GM12878 (cell line): Measurements from ENCODE around the gene LIFR. TPM values are rescaled to one million over a fixed set of nuclear protein-coding genes. Genes with fewer than 3 reads are reported as not detected.
A peak's percentile ranks its signal among the peaks of the same experiment; 100 is the strongest.

Source experiments
- ATAC-seq: fragments of 200-7000 bp; cut with Tn5 transposase; 3 replicates; pipeline ENCODE4 v1.9.1; 2020; ENCODE audit warnings: mild to moderate bottlenecking, moderate library complexity
- BruUV-seq: library from RNA; stranded (reverse); fragments of 400-500 nt; replicated peaks from 2 replicates; lab custom pipeline; 2021; lab: Mats Ljungman, UMichigan
- CTCF ChIA-PET: fragments of 300-600 bp; sonication (Branson Sonifier 250); formaldehyde crosslinking; extraction: SDS; loops from one replicate; lab custom pipeline; 2021; ENCODE audit warnings: inconsistent platforms; lab: Yijun Ruan, JAX
- POLR2A ChIA-PET: fragments of 350-600 bp; formaldehyde crosslinking; extraction: SDS; loops from one replicate; lab custom pipeline; 2021; ENCODE audit warnings: inconsistent platforms; lab: Charles Lee
- RAD21 ChIA-PET: fragments of 300-600 bp; sonication (Branson Sonifier 250); formaldehyde crosslinking; loops from one replicate; lab custom pipeline; 2023; ENCODE audit warnings: antibody characterized with exemption; ENCODE audit not compliant: unreplicated experiment; lab: Charles Lee
- SMC1A ChIA-PET: fragments of 300-600 bp; sonication (Branson Sonifier 250); formaldehyde crosslinking; loops from one replicate; lab custom pipeline; 2023; ENCODE audit not compliant: unreplicated experiment, uncharacterized antibody; lab: Charles Lee
- DNase-seq: peaks from one replicate; pipeline ENCODE4 v3.0.0-alpha.2; 2011; ENCODE audit warnings: low read depth, low spot score
- FAIRE-seq: peaks from 3 replicates; lab custom pipeline; 2011; peaks lifted over from hg19 to GRCh38; lab: Jason Lieb, UNC
- H2AFZ ChIP-seq: 2 replicates; pipeline ENCODE4 v1.6.0; 2011; ENCODE audit warnings: low read depth, low read length, control low read depth; ENCODE audit not compliant: control insufficient read depth
- H3K27ac ChIP-seq: 2 replicates; pipeline ENCODE4 v1.5.1; 2011; ENCODE audit warnings: control low read depth; ENCODE audit not compliant: control insufficient read depth, insufficient read depth
- H3K27me3 ChIP-seq, 2 experiments: replicated peaks in 1 of 2; 2 replicates each; pipeline versions ENCODE4 v1.6.0 to v1.6.1; 2011; ENCODE audit warnings: low read length in 1 of 2; ENCODE audit not compliant: control insufficient read depth in 2 of 2, insufficient read depth in 2 of 2
- H3K36me3 ChIP-seq, 2 experiments: 2 replicates each; pipeline ENCODE4 v1.5.1; 2011; ENCODE audit warnings: low read length in 1 of 2; ENCODE audit not compliant: control insufficient read depth in 2 of 2, insufficient read depth in 2 of 2
- H3K4me1 ChIP-seq: 2 replicates; pipeline ENCODE4 v1.6.1; 2011; ENCODE audit warnings: mild to moderate bottlenecking, low read length, moderate library complexity, mixed read lengths; ENCODE audit not compliant: control insufficient read depth, insufficient read depth
- H3K4me2 ChIP-seq: 2 replicates; pipeline ENCODE4 v1.6.0; 2011; ENCODE audit warnings: control low read depth; ENCODE audit not compliant: control insufficient read depth, insufficient read depth
- H3K4me3 ChIP-seq: fragments of 200-600 bp; sonication (generic); 2 replicates; pipeline ENCODE4 v1.5.1; 2016
- H3K79me2 ChIP-seq: 2 replicates; pipeline ENCODE4 v1.6.0; 2011; ENCODE audit warnings: low read length; ENCODE audit not compliant: control insufficient read depth, insufficient read depth
- H3K9ac ChIP-seq: 2 replicates; pipeline ENCODE4 v1.8.0; 2011; ENCODE audit warnings: low read length, control low read depth, mixed read lengths; ENCODE audit not compliant: control insufficient read depth, insufficient read depth
- H3K9me3 ChIP-seq: replicated peaks from 3 replicates; pipeline ENCODE4 v1.5.1; 2011; ENCODE audit warnings: mild to moderate bottlenecking, low read length; ENCODE audit not compliant: control insufficient read depth, insufficient read depth
- H4K20me1 ChIP-seq: 2 replicates; pipeline ENCODE4 v1.6.0; 2011; ENCODE audit not compliant: control insufficient read depth, insufficient read depth
- BACH1 ChIP-seq: fragments of 450-650 bp; IDR thresholded peaks from 2 replicates; pipeline ENCODE4 v1.6.1; 2017; ENCODE audit warnings: mild to moderate bottlenecking, borderline replicate concordance
- CEBPB ChIP-seq, 2 experiments: fragments of 150-350 bp in 1 of 2; IDR thresholded peaks; 2 replicates each; pipeline ENCODE4 v1.6.1; 2012 to 2014; ENCODE audit warnings: low read depth in 2 of 2, low read length in 2 of 2, borderline replicate concordance in 1 of 2, inconsistent platforms in 1 of 2
- CREM ChIP-seq: IDR thresholded peaks from 2 replicates; pipeline ENCODE4 v1.6.1; 2014; ENCODE audit warnings: antibody characterized with exemption, low read depth
- IKZF1 ChIP-seq: fragments of 450-650 bp; conservative IDR thresholded peaks from 2 replicates; pipeline ENCODE4 v1.6.1; 2017; ENCODE audit warnings: antibody characterized with exemption, mild to moderate bottlenecking
- IKZF2 ChIP-seq, 2 experiments: fragments of 450-650 bp; IDR thresholded peaks; 2 replicates each; pipeline ENCODE4 v1.6.1; 2017; ENCODE audit warnings: mild to moderate bottlenecking in 2 of 2, moderate library complexity in 2 of 2
- KAT2A ChIP-seq: conservative IDR thresholded peaks from 2 replicates; pipeline ENCODE4 v1.6.1; 2011; ENCODE audit warnings: low read depth, low read length; ENCODE audit not compliant: control insufficient read depth
- PBX3 ChIP-seq: IDR thresholded peaks from 2 replicates; pipeline ENCODE4 v1.6.1; 2011; ENCODE audit warnings: mild to moderate bottlenecking, low read depth, low read length, moderate library complexity; ENCODE audit not compliant: insufficient replicate concordance
- POLR2A ChIP-seq: IDR thresholded peaks from 2 replicates; pipeline ENCODE4 v1.6.1; 2011; ENCODE audit warnings: low read depth, mild to moderate bottlenecking, low read length
- POLR2AphosphoS2 ChIP-seq: IDR thresholded peaks from 2 replicates; pipeline ENCODE4 v1.6.1; 2011; ENCODE audit warnings: low read depth, mild to moderate bottlenecking, low read length, improper control_type of control experiment, moderate library complexity
- POU2F2 ChIP-seq: IDR thresholded peaks from 3 replicates; pipeline ENCODE4 v1.6.1; 2011; ENCODE audit warnings: low read depth, mild to moderate bottlenecking, low read length, borderline replicate concordance
- RAD21 ChIP-seq: IDR thresholded peaks from 2 replicates; pipeline ENCODE4 v1.6.1; 2011; ENCODE audit warnings: mild to moderate bottlenecking, low read depth, low read length, moderate library complexity; ENCODE audit not compliant: insufficient read depth
- SREBF1 ChIP-seq: IDR thresholded peaks from 2 replicates; pipeline ENCODE4 v1.6.1; 2012; ENCODE audit warnings: mild to moderate bottlenecking, low read length
- SUZ12 ChIP-seq: fragments of 200-600 bp; sonication (generic); IDR thresholded peaks from one replicate; pipeline ENCODE4 v1.6.1; 2018; ENCODE audit warnings: antibody characterized with exemption, mild to moderate bottlenecking; ENCODE audit not compliant: unreplicated experiment
- TAF1 ChIP-seq: IDR thresholded peaks from 2 replicates; pipeline ENCODE4 v1.6.1; 2011; ENCODE audit warnings: mild to moderate bottlenecking, low read depth, low read length, borderline replicate concordance
- WGBS: methylation state at CpG from one replicate; pipeline ENCODE4 v1.1.6; 2016; ENCODE audit warnings: low lambda C conversion rate; ENCODE audit not compliant: insufficient replicate concordance, insufficient coverage; ENCODE audit errors: missing lambda C conversion rate; 5-methylcytosine and 5-hydroxymethylcytosine counted together
- in situ Hi-C: fragments of 300-500 bp; cut with MboI; formaldehyde crosslinking; loops from 9 replicates; pipeline ENCODE4 v1.14.3; 2018; ENCODE audit warnings: mixed read lengths
- intact Hi-C: fragments of 100-400 bp; cut with micrococcal nuclease; formaldehyde crosslinking; loops from one replicate; pipeline ENCODE4 v1.14.2; 2022; ENCODE audit not compliant: unreplicated experiment
- polyA plus RNA-seq, 11 experiments: library from polyadenylated mRNA; depleted of rRNA in 4 of 11; unstranded in 6 of 11; stranded (reverse) in 5 of 11; fragments of >200 nt; fragmentation: Nextera tagmentation in 4 of 11; fragmentation: Illumina TruSeq in 1 of 11; extraction: Ambion mirVana in 4 of 11; extraction: Trizol in 1 of 11; gene quantifications; 1 replicate in 1 of 11; 2 replicates in 10 of 11; pipeline versions ENCODE4 v1.2.1 to v1.2.3, GENCODE V29; 2011 to 2016; ENCODE audit warnings: inconsistent platforms in 2 of 11, missing spikeins in 2 of 11, low read depth in 1 of 11
- total RNA-seq, 4 experiments: library from RNA; depleted of rRNA in 3 of 4; stranded (reverse); fragments of >200 nt in 3 of 4; fragmentation: Illumina TruSeq in 1 of 4; extraction: Trizol in 1 of 4; gene quantifications; 2 replicates each; pipeline versions ENCODE4 v1.2.1 to v1.2.3, GENCODE V29; 2013 to 2021

Gene LIFR
- total and polyA plus RNA-seq, 10 of the 15 experiments (the other 5 are each of a cell fraction or from before 2014, with no cell fraction given) = 0.10 TPM; not detected in 9

GRCh38 chr5:38453921-38454320 lies 102.5 kb downstream of the LIFR start:
- FAIRE-seq = no peak
- in situ Hi-C loops (no loop called here), intact Hi-C loops (loop anchor here (10.0 kb wide), 1 partner anchor 621 kb away; the partner anchor contains the start of gene RICTOR)
- peaks cover 0 to 21% of the 10 kb centered on the region in 2 experiments; a peak in 3 of 4 replicates for H3K27me3 ChIP-seq
- ChIA-PET RAD21 (interaction anchor here (1.0 to 1.9 kb wide), 3 partner anchors 10 to 272 kb away, joined by 3 to 16 read pairs (median 4); no protein-coding TSS in a partner anchor), SMC1A (interaction anchor here (0.7 to 4.7 kb wide), 4 partner anchors 10 to 359 kb away, joined by 3 to 19 read pairs (median 3); no protein-coding TSS in a partner anchor), POLR2A (no interaction called here), CTCF (interaction anchor here (1.7 to 6.2 kb wide), 3 partner anchors 12 to 356 kb away, joined by 7 to 48 read pairs (median 7); no protein-coding TSS in a partner anchor)
- no peak overlapping the region for H2AFZ ChIP-seq
- no peaks in the 10 kb centered on the region for H3K79me2 ChIP-seq
- H3K9ac ChIP-seq = no peak overlapping the region
- peaks cover 16% of the 10 kb centered on the region for H3K4me1 ChIP-seq
- H3K27ac ChIP-seq = no peak overlapping the region
- DNase-seq = no peak
- H3K4me3 ChIP-seq = no peak overlapping the region
- H3K36me3 ChIP-seq = no peaks in the 10 kb centered on the region
- no peak; the same call in 2 of the 3 replicates for ATAC-seq
- TF ChIP-seq IKZF2 (IDR thresholded peaks at IDR 0.05) (peak in 1 of 2 experiments; percentile 12; a peak in 1 of 4 replicates), SUZ12 (no peak), SREBF1 (no peak), CEBPB (IDR thresholded peaks at IDR 0.05; ENCODE audit: borderline replicate concordance in 1 of 2, low read depth in 2 of 2, low read length in 2 of 2) (no peak), POU2F2 (no peak), RAD21 (no peak), IKZF1 (peak; percentile 11; the same call in 1 of the 2 replicates), PBX3 (no peak), KAT2A (no peak), CREM (no peak), POLR2AphosphoS2 (no peak), BACH1 (no peak), TAF1 (no peak), POLR2A (no peak)
- no TSS peak for BruUV-seq
- H4K20me1 ChIP-seq = no peaks in the 10 kb centered on the region
- H3K4me2 ChIP-seq = peak overlapping the region; percentile 46
- WGBS = 68% methylated on average over 11 of the region's 11 CpGs
- peaks cover 4% of the 10 kb centered on the region; the same call in 2 of the 3 replicates for H3K9me3 ChIP-seq
